Colon (tissue), 2 donors: ENCODE measurements around the gene ARL15.

Experiments
- FAIRE-seq: peaks from 2 replicates; lab custom pipeline; 2012; peaks lifted over from hg19 to GRCh38; lab: Jason Lieb, UNC
- donor health status: control.
- donor health status: control.

The ARL15 gene

GRCh38 chr5:54243483-54244080 is 66.8 kb downstream of the ARL15 start:
- FAIRE-seq, result no peak

GRCh38 chr5:54242297-54242696 is 68.1 kb downstream of the ARL15 start:
- FAIRE-seq, result no peak

- no peak for FAIRE-seq
These were observed 76.0 kb downstream of the ARL15 start for GRCh38 chr5:54234304-54234933.

GRCh38 chr5:54230936-54231685 is 79.3 kb downstream of the ARL15 start:
- no peak for FAIRE-seq

GRCh38 chr5:54229041-54229780 is 81.2 kb downstream of the ARL15 start:
- FAIRE-seq, result no peak

- no peak for FAIRE-seq
These were observed 82.6 kb downstream of the ARL15 start for GRCh38 chr5:54227759-54228158.

GRCh38 chr5:54227109-54227508 is 83.3 kb downstream of the ARL15 start:
- FAIRE-seq, result no peak

GRCh38 chr5:54226215-54226614 is 84.2 kb downstream of the ARL15 start:
- FAIRE-seq, result no peak

GRCh38 chr5:54224103-54224826 is 86.1 kb downstream of the ARL15 start:
- FAIRE-seq, result no peak

GRCh38 chr5:54222336-54222735 is 88.0 kb downstream of the ARL15 start:
- FAIRE-seq, result no peak

GRCh38 chr5:54221135-54221534 is 89.2 kb downstream of the ARL15 start:
- no peak for FAIRE-seq

- FAIRE-seq, result no peak
These were observed 89.9 kb downstream of the ARL15 start for GRCh38 chr5:54220230-54221040.

GRCh38 chr5:54217826-54218503 is 92.4 kb downstream of the ARL15 start:
- FAIRE-seq, result peak; percentile 74

GRCh38 chr5:54215233-54215736 is 95.1 kb downstream of the ARL15 start:
- FAIRE-seq, result no peak

GRCh38 chr5:54214722-54215121 is 95.7 kb downstream of the ARL15 start:
- FAIRE-seq, result no peak

GRCh38 chr5:54212331-54212730 is 98.0 kb downstream of the ARL15 start:
- no peak for FAIRE-seq

GRCh38 chr5:54211912-54212311 is 98.5 kb downstream of the ARL15 start:
- FAIRE-seq, result no peak

GRCh38 chr5:54207566-54207965 is 102.8 kb downstream of the ARL15 start:
- no peak for FAIRE-seq

GRCh38 chr5:54206580-54207229 is 103.7 kb downstream of the ARL15 start:
- no peak for FAIRE-seq

- FAIRE-seq, result no peak
These were observed 104.5 kb downstream of the ARL15 start for GRCh38 chr5:54205918-54206317.
